GM15510 (cell line): Measurements from ENCODE around the gene RTP1.

Experiments
- POLR2A ChIP-seq: IDR thresholded peaks from 3 replicates; pipeline ENCODE4 v1.6.1; 2011; ENCODE audit warnings: borderline replicate concordance; ENCODE audit not compliant: insufficient read length; ENCODE audit errors: extremely low read depth

RTP1 gene, protein sequence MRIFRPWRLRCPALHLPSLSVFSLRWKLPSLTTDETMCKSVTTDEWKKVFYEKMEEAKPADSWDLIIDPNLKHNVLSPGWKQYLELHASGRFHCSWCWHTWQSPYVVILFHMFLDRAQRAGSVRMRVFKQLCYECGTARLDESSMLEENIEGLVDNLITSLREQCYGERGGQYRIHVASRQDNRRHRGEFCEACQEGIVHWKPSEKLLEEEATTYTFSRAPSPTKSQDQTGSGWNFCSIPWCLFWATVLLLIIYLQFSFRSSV

GRCh38 chr3:187197335-187197649 lies at the start of gene RTP1:
Gene RTP1, plus strand, starts transcription at chr3:187197486. Its CDS starts 30 bp downstream, at chr3:187197516.
- TF ChIP-seq POLR2A, result no peak

DNA sequence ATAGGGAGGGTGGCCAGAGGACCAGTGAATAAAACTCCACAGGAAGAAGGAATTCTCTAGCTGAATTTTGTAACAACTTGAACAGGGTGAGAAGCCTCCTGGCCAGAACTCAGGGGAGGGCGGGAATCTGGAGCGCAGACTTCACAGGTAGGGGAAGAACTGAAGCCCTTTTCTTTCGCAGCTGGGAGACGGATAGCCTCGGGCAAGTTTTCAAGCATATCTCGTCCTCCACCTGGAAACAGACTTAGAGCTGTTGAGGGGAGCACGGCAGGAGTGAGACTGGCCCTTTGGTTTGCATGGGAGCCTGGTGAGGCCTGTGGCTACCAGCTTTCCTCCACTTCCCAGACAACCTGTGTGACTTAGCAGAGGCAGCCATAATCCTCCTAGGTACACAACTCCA lies 47.1 kb upstream of the RTP1 start:
- no peak for TF ChIP-seq POLR2A

GRCh38 chr3:187150599-187150998 lies 46.7 kb upstream of the RTP1 start:
- no peak for TF ChIP-seq POLR2A

DNA sequence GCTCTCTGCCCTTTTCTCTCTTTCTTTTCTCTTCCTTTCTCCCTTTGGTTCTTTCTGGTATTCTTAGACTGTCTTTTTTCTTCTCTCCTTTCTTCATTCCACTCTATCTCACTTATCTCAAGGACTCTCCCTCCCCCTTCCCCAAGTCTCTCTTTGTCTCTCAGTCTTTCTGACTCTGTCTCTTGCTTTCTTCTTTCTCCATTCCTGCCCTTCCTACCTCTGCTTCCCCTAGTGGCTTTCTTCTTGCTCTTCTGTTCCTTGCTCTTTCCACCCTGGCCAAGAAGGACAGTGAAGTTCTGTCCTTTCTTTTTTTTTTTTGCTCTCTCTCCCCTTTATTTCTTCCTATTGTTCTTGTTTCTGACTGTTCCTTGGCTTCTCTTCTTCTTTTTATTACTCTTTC lies 35.7 kb upstream of the RTP1 start:
- no peak for TF ChIP-seq POLR2A

- TF ChIP-seq POLR2A, result no peak
These were observed 34.9 kb upstream of the RTP1 start for GRCh38 chr3:187162265-187162953.

- TF ChIP-seq POLR2A, result no peak
These were observed 32.1 kb upstream of the RTP1 start for GRCh38 chr3:187165144-187165543.

GRCh38 chr3:187166750-187167149 lies 30.5 kb upstream of the RTP1 start:
- TF ChIP-seq POLR2A, result no peak

DNA sequence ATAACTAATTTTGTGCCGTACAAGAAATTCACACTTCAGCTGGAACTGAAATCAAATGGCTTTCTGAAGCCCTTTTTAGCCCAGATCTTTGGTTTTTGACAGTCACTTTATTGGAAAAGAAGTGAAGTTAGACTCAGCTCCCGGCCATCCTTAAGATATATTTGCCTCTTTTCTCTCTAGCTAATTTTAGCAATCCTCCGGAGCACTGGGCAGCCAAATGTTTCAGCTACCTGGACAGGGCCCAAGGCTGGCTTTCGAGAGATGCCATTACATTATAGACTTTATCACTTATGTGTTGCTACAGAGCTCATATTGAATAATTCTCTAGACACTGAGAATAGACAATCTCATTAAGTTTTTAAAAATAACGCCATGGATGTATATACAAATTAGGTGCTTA lies 29.5 kb upstream of the RTP1 start:
- no peak for TF ChIP-seq POLR2A

DNA sequence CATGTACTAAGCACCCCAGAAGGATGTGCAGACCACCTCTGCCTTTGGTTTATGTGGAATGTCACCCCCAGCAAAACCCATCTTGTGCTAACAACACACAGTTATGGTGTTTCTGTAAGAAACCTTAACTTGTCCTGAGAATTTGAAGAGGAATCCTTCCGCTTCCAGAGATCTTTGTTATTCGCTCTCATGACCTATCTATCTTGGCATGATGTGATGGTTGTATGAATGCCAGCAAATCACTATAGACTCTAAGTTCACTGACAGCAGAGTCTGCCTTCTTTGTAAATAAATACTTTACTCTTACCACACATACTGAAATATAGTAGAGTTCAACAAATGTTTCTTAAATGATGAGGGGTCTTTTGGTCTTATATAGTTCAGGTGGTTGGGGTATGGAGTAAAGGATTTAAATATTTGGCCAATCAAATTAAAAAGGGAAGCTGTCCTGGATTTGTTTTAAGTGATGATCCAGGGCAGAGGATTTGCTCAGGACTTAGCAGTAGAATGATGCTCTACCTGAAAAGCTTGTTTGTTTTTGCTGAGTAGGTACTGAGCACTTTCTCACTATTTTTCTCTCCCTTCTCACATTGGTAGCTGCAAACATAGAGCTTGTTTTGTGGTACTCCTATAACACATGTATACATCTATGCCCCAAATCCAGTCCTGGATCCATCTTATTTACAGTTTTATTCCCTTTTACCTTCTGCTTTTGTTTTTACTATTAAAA lies 27.9 kb upstream of the RTP1 start:
- no peak for TF ChIP-seq POLR2A

DNA sequence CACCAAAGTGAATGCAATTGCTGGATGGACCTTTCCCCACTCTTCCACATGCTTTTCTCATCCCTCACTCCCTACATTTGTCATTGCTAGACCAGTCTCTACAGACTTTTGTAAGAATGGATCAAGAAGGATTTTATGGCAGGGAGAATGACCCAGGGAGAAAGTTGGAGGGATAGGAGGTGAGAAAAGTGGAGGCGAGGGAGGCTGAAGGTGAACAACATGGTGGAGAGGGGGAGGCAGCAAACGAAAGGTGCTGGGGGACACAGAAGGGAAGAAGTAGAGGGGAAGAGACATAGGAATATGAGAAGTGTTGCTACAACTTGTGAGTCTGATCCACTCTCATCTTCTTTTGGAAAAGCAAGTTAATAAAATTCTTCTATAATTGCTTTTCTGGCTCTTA lies 24.4 kb upstream of the RTP1 start:
- no peak for TF ChIP-seq POLR2A

- no peak for TF ChIP-seq POLR2A
These were observed 15.7 kb upstream of the RTP1 start for GRCh38 chr3:187181454-187182170.

DNA sequence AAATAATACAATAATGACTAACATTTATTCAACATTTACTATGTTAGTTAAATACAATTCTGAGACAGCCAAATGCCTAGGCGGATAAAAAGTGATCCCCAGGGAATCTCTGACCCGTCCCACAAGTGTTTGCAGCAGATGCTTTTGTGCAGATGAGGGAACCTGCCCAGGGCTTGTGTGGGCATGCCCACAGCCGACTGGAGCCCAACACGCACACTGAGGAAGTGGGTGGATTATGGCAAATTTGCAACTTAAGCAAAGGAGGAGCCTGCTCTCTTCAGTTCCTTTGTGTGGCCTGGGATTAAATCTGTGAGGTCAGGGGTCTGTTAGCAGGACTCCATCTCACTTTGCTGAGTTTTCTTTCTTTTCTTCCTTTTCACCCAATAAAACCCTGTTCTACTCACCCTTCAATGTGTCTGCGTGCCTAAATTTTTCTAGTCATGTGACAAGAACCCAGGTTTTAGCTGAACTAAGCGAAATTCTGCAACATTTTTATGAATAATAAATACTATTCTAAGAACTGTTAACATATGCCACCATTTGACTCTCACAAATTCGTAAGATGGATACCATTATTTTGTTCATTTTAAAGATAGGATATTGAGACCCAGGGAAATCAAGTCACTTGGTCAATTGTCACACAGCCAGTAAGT lies 13.9 kb upstream of the RTP1 start:
- TF ChIP-seq POLR2A, result no peak

DNA sequence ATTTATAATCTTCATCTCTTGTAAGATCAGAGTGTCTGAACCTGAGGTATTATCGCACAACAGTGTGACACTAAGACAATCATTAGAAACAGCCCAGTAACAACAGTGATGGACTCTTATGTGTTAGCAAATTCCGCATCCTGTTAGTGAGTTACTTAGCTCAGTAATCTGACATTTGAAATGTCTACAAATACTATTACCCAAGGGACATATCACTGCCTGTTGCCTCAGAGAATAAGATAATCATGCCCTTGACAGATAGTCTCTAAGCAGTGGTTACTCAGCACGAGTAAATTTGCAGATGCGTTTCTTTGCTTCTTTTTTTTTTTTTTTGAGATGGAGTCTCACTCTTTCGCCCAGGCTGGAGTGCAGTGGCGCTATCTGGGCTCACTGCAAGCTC lies 13.4 kb upstream of the RTP1 start:
- TF ChIP-seq POLR2A, result no peak

DNA sequence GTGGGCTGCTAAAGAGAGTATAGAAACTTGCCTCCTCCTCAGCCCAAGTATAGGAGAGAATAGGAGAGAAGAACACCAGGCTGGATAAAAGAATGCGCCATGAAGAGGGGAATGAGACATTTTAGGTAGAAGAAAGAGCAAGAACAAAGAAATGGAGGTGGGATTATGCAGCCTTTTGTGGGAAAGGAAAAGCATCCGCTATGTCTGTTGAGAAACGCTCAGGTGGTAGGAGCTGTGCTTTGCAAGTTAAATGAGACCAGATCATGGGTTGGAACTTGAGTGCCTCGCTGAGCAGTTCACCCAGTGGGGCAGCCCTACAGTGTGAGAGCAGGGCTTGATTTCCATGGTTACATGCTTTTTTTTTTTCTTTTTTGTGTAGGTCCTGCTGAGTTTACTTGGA lies 11.5 kb upstream of the RTP1 start:
- no peak for TF ChIP-seq POLR2A

DNA sequence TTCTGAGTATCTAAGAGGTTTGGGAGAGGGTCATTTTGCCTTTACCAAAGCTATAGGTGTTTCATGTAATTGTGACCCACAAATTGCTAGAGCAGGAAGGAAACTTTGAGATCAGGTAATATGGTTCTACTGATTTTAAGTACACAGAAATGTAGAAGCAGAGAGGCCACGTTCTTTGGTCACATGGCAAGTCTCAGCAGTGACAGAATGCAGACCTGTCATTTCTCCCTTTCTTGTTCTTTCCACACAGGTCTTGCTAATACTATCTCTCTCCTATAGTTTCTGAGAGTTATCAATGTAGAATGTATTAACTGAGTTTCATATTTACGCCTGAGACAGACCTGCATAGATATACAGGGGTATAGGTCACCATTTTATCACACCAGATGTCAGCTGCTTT lies 10.9 kb upstream of the RTP1 start:
- no peak for TF ChIP-seq POLR2A
